GM19351 (cell line): Measurements from ENCODE around the gene ASCL3.
"Not testable (repeated sequence)": the region's sequence is repeated elsewhere in the genome, so short reads cannot be mapped to it uniquely, and the experiment has no call there.

ENCODE experiments used
- ATAC-seq: cut with Tn5 transposase; IDR thresholded peaks from one replicate; pipeline ENCODE4 v1.9.1; 2021; ENCODE audit warnings: mild to moderate bottlenecking, moderate library complexity; ENCODE audit not compliant: unreplicated experiment

Gene ASCL3

DNA sequence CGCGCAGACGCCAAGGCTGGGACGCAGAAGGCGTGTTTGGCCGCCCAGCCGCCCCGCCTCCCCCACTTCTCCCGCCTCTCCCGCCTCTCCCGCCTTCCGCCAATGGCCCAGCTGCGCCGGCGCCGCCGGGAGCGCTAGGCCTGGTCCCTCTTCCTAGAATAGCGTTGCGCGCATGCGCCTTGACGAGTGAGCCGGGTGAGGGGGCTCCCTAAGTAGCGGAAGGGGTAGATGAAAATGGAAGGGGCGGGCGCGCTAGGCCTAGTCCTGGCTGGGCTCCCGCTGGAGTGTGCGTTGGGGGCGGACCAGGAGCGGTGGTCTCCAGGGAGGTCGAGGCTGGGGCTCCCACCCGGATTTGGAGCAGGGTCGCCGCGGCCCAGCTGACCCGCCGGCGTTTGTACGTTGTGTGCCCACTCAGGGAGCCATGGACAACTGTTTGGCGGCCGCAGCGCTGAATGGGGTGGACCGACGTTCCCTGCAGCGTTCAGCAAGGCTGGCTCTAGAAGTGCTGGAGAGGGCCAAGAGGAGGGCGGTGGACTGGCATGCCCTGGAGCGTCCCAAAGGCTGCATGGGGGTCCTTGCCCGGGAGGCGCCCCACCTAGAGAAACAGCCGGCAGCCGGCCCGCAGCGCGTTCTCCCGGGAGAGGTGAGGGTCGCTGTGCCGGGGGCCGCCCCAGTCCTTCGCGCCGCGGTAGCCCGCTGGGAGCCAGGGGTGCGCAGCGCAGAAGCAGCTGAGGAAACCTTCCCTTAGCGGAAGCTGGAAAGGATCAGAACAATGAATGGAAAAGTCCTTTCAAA, 31.6 kb downstream of the ASCL3 start, which contains the start of gene AKIP1:
Gene AKIP1 (plus strand): TSS at position 161 of the 795 bp plus-strand sequence. CDS start 261 bp downstream, at position 422.
- peak; percentile 65 for ATAC-seq

DNA sequence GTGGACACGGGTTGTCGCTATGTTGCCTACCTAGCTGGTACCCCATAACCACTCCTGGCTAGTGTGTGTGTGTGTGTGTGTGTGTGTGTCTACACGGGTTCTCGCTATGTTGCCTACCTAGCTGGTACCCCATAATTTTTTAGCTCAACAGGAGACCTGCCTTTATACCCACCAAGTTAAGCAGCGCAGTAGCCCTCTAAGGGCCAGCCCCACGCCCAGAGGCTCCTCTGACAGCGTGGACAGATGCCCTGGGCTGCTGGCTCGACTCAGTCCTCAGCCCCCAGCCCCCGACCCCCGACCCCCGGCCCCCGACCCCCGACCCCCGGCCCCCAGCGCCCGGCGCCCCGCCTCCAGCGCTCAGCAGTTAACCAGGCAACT, 32.2 kb downstream of the ASCL3 start:
- peak; percentile 18 for ATAC-seq

DNA sequence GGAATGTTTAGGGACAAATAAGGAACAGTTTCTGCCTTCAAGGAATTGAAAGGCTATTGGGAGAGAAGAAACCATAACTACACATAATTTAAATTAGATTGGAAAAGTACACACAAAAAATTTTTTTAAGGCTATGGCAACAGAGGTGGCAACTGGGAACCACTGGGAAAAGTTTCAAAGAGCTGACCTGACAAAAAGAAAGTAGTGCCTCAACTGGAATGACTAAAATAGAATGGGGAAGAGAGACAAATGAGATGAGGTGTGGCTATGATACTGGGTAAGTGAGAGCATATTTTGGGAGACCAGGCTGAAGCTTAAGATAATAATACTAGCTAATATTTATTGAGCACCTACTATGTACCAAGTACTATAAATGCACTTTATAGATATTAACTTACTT, 34.7 kb downstream of the ASCL3 start:
- ATAC-seq: no peak

DNA sequence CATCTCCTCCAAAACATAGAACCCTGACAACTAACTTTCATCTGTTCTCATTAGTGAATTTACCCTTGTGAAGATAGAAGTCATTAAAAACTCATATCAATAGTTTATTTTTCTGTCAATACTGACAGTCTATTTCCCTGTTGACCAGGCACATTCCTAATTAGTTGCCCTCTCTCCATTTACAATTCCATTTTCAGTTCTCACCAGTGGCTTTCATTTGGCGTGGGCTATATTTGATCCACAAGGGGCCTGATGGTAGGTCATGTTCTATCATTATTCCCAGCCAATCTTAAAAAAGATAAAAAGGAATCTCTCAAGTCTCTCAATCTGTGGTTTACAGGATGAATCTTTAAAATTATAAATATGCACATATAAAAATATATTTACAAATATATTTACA, 35.7 kb downstream of the ASCL3 start:
- ATAC-seq: no peak

DNA sequence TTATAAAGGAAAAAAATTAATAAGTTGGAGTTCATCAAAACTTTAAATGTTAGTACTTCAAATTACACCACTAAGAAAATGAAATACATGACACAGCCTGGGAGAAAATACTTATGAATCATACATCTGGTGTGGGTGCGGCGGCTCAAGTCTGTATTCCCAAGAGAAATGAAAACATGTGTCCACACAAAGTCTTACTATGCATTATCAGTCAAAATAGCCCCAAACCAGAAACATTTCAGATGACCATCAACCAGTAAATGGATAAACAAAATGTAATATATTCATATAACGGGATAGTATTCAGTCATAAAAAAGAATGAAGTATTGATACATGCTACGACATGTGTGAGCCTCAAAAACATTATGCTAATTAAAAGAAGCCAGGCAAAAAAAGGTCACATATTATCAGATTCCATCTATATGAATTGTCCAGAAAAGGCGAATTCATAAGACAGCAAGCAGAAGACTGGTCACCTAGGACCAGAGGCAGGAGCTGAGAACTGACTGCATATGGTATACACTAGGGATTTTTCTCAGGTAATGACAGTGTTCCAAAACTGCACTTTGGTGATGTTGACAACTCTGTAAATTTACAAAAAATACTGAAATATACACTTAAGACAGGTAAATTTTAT, 37.2 kb downstream of the ASCL3 start:
- ATAC-seq: no peak

DNA sequence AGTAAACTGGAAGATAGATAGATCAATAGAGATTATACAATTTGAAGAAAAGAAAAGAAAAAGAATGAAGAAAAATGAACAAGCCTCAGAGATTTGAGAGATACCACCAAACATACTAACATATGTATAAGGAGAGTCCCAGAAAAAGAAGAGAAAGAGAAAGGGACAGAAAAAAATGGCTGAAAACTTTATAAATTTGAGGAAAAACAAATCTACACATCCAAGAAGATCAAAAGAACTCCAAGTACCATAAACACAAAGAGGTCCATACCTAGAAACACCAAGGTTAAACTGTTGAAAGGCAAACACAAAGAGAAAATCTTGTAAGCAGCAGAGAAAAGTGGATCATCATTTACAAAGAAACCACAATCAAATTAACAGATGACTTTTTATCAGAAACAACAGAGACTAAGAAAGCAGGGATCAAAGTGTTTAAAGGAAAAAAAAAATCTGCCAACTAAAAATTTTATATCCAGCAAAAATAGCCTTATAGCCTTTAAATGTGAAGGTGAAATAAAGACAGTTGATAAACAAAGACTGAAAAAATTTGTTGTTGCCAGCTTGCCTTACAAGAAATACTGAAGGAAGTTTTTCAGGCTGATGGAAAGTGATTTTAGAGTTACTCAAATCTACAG, 43.6 kb downstream of the ASCL3 start:
- ATAC-seq: no peak

DNA sequence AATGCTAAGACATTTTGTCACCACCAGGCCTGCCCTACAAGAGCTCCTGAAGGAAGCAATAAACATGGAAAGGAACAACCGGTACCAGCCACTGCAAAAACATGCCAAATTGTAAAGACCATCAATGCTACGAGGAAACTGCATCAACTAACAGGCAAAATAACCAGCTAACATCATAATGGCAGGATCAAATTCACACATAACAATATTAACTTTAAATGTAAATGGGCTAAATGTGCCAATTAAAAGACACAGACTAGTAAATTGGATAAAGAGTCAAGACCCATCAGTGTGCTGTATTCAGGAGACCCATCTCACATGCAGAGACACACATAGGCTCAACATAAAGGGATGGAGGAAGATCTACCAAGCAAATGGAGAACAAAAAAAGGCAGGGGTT, 51.6 kb downstream of the ASCL3 start:
- ATAC-seq: not testable (repeated sequence)
